ENCODE data around the gene FAM53B.

DNA sequence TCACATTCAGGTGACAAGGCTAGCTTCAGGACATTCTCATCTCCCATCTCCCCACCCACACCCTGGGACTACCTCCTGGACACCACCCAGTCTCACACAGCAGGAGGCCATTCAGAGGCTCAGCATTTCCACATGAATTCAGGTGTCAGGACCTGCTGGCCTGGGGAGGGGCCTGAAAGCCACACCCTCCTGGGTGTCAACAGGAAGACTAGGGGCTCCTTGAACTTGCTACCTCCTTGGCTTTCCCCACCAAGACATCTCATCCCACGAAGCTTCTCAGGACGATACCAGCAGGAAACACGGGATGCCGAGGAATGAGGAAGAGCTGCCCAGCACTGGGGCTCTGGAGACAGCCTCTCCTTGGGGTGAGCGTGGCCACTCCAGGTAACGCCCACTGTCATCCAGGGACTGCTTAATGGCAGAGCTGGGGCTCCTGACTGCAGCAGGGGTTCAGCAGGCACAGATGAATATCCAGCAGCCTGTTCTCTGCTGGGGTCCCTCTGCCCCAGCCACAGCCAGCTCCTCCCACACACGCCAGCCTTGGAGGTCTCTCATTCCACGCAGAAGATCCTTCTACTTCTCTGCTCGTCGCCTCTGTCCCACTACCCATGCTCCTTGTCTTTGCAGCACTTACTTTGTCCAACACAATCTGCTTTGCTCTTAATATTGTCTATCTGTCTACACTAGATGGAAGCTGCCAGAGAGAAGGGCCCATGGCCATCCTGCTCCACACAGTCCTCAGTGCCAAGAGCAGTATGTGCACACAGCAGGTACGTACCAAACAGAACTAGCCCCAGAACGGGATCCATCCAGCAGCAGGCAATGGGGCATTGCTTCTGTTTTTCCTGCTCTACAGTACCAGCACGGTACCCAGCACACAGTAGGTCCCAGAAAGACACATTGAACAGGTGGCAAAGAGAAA, 88.7 kb downstream of the FAM53B start:
- TF ChIP-seq, protein P1, sequence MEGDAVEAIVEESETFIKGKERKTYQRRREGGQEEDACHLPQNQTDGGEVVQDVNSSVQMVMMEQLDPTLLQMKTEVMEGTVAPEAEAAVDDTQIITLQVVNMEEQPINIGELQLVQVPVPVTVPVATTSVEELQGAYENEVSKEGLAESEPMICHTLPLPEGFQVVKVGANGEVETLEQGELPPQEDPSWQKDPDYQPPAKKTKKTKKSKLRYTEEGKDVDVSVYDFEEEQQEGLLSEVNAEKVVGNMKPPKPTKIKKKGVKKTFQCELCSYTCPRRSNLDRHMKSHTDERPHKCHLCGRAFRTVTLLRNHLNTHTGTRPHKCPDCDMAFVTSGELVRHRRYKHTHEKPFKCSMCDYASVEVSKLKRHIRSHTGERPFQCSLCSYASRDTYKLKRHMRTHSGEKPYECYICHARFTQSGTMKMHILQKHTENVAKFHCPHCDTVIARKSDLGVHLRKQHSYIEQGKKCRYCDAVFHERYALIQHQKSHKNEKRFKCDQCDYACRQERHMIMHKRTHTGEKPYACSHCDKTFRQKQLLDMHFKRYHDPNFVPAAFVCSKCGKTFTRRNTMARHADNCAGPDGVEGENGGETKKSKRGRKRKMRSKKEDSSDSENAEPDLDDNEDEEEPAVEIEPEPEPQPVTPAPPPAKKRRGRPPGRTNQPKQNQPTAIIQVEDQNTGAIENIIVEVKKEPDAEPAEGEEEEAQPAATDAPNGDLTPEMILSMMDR (IDR thresholded peaks at IDR 0.05 in 4 of 5, conservative IDR thresholded peaks at IDR 0.05 in 1 of 5), result no peak
- TF ChIP-seq POLR2A (IDR thresholded peaks at IDR 0.05), result no peak

Data from gastrocnemius medialis (tissue), 4 donors.